ENCODE data around the gene STK33.

Gene STK33

GRCh38 chr11:8375460-8375859 is 218.6 kb downstream of the STK33 start:
- H3K36me3 ChIP-seq (replicated peaks): no peaks in the 10 kb centered on the region
- TF ChIP-seq, protein P1, sequence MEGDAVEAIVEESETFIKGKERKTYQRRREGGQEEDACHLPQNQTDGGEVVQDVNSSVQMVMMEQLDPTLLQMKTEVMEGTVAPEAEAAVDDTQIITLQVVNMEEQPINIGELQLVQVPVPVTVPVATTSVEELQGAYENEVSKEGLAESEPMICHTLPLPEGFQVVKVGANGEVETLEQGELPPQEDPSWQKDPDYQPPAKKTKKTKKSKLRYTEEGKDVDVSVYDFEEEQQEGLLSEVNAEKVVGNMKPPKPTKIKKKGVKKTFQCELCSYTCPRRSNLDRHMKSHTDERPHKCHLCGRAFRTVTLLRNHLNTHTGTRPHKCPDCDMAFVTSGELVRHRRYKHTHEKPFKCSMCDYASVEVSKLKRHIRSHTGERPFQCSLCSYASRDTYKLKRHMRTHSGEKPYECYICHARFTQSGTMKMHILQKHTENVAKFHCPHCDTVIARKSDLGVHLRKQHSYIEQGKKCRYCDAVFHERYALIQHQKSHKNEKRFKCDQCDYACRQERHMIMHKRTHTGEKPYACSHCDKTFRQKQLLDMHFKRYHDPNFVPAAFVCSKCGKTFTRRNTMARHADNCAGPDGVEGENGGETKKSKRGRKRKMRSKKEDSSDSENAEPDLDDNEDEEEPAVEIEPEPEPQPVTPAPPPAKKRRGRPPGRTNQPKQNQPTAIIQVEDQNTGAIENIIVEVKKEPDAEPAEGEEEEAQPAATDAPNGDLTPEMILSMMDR (IDR thresholded peaks at IDR 0.05; ENCODE audit: low read depth, low read length, missing control alignments): no peak
- H3K27ac ChIP-seq: no peak overlapping the region
- no peaks in the 10 kb centered on the region for H3K27me3 ChIP-seq (replicated peaks)
- no peak overlapping the region for H3K4me3 ChIP-seq (ENCODE audit: low read depth, low read length)
- in situ Hi-C loops (cut with HindIII; ENCODE audit: low pct_ligation_motif_present, low sequenced_read_pairs): no loop called here
- DNase-seq: no peak

DNA sequence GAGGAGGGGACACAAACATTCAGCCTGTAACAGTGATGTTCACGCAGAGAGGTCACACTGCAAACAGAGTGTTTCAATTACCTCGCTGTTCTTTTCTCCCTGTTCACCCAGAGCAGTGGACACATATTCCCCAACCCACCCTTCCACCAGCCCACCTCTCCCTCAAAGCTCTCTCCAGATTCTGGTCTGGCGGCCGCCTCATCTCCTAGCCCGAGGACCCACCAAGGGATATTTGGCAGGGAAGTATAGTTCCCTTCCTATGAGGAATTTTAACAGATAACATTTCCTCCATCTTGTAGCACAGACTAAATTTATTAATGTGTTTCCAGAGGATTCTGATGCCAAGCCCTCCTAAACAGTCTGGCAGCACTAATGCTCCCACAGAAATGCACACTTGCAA is 219.3 kb downstream of the STK33 start:
- no peak for DNase-seq
- in situ Hi-C loops (cut with HindIII; ENCODE audit: low pct_ligation_motif_present, low sequenced_read_pairs): no loop called here
- H3K4me3 ChIP-seq (ENCODE audit: low read depth, low read length): no peak overlapping the region

GRCh38 chr11:8373519-8374432 is 220.3 kb downstream of the STK33 start:
- H3K36me3 ChIP-seq (replicated peaks): no peaks in the 10 kb centered on the region
- in situ Hi-C loops (cut with HindIII; ENCODE audit: low pct_ligation_motif_present, low sequenced_read_pairs): no loop called here
- no peak overlapping the region for H3K4me3 ChIP-seq (ENCODE audit: low read depth, low read length)
- H3K27ac ChIP-seq: no peak overlapping the region
- TF ChIP-seq, protein P1 (IDR thresholded peaks at IDR 0.05; ENCODE audit: low read depth, low read length, missing control alignments): no peak
- no peak for DNase-seq
- no peaks in the 10 kb centered on the region for H3K27me3 ChIP-seq (replicated peaks)

More for the DNA sequence above, 219.3 kb downstream of the STK33 start:
- TF ChIP-seq, protein P1 (IDR thresholded peaks at IDR 0.05; ENCODE audit: low read depth, low read length, missing control alignments): no peak
- no peaks in the 10 kb centered on the region for H3K36me3 ChIP-seq (replicated peaks)
- no peaks in the 10 kb centered on the region for H3K27me3 ChIP-seq (replicated peaks)
- no peak overlapping the region for H3K27ac ChIP-seq

DNA sequence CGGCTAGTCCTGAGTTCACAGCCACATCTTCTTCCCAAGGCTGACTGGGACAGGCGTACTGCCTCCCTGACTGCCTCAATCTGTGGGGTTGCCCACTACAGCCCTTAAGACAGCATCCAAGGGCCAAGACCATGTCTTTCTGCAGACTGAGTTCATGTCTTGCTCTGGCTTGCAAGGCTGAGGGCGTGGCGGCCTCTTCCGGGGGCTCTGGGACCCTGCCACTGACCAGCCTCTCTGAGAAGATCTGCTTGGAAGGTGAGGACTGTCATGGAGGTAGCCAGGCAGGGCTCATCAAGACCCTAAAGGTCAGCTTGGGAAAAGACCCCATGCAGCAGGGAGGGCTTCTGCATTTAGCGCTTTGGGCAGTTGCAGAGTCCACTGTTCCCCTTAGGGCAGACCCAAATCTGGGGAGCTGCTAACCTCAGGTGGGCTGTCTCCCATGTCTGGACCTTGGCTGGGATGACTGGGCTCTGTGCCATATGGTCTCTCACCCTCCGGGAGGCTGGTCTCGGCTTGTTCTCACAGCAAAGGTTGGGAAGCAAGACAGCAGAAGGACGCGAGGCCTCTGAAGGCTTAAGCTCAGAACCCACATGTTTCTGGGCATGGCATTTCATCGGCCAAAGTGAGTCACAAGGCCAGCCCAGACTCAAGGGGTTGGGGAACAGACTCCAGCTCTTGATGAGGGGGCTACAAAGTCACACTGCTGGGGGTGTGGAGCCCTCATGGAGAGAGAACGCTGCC is 221.2 kb downstream of the STK33 start:
- in situ Hi-C loops (cut with HindIII; ENCODE audit: low pct_ligation_motif_present, low sequenced_read_pairs): no loop called here
- Histone ChIP-seq H3K27ac (no peak overlapping the region), H3K36me3 (replicated peaks) (no peaks in the 10 kb centered on the region), H3K4me3 (ENCODE audit: low read depth, low read length) (no peak overlapping the region), H3K27me3 (replicated peaks) (no peaks in the 10 kb centered on the region)
- TF ChIP-seq, protein P1 (IDR thresholded peaks at IDR 0.05; ENCODE audit: low read depth, low read length, missing control alignments): no peak
- DNase-seq: no peak

- Histone ChIP-seq H3K27ac (no peak overlapping the region), H3K36me3 (replicated peaks) (no peaks in the 10 kb centered on the region), H3K4me3 (ENCODE audit: low read depth, low read length) (no peak overlapping the region), H3K27me3 (replicated peaks) (no peaks in the 10 kb centered on the region)
- DNase-seq: no peak
- TF ChIP-seq, protein P1 (IDR thresholded peaks at IDR 0.05; ENCODE audit: low read depth, low read length, missing control alignments): no peak
- in situ Hi-C loops (cut with HindIII; ENCODE audit: low pct_ligation_motif_present, low sequenced_read_pairs): no loop called here
Observed at GRCh38 chr11:8371516-8371884, 222.5 kb downstream of the STK33 start.

All from brain microvascular endothelial cell (primary cell).